ENCODE results near the gene PRR15L.
A peak's percentile ranks its signal among the peaks of the same experiment; 100 is the strongest.
"Not testable (repeated sequence)": the region's sequence is repeated elsewhere in the genome, so short reads cannot be mapped to it uniquely, and the experiment has no call there.

The PRR15L gene

DNA sequence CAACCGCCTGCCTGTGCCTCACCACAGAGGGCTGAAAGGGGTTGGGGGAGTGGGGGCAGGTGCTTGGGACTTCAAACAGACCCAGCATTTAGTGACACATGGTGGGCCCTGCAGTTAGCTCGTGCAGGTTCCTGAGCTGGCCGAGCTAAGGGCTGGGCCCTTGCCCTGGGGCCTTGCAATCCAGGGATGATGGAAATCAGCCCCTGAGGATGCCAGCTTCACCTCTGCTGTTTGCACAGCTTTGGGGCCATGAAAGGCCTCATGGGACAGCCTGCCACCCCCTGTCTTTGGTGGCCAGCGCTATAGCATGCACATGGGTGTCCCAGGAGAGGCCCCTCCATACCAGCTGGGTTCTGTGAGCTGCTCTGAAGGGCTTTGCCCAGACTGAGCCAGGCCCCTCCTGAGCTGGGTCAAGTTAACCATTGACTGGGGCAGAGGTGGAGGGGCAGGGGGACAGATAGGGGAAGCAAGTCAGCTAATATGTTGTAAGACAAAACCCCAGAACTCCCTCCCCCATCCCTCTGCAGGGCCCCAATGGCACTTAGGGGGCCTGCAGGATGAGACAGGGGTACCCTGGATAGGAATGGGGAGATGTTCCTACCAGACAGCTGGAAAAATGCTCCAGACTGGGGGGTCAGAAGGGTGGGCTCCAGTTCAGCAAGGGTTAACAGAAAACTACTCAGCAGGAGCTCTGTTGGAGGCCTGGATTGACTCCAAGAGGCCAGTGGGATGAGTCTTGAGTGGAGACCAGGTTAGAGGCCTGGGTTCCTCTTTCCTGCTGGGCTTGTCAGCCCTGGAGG lies 692 bp downstream of the PRR15L start:
- ATAC-seq = no peak

DNA sequence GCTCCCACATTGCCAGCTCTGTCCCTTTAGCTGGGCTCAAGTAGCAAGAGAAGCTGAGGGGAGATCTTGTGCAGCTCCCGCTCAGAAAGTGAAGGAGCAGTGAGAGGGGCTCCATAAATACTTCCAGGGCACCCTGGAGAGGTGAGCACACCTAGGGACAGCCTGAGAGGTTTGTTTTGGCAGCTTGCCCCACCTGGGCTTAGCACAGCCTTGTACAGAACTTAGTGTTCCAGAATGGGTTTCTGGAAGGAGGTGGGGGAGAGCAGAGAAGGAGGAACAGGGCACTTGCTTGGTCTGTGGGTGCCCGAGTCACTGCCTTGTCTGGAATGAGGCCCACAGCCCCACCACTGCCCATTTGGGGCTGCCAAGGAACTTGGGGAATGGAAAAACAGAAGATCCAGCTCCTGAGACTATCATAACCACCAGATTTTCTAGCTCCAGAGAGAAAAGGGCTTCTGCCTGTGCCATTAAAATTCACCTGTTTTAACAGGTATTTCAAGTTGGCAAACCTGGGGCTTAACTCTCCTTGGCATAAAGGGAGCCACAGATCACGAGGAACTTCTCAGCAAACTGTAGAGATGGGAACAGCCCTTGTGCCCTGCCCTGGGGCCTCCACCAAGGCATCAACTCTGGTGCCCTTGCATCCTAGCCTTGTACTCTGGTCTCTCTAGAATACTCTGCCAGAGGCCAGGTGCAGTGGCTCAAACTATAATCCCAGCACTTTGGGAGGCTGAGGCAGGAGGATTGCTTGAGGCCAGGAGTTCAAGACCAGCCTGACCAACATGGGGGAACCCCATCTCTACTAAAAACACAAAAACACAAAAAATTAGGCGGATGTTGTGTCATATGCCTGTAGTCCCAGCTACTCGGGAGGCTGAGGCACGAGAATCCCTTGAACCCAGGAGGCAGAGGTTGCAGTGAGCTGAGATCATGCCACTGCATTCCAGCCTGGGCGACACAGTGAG lies 1.9 kb downstream of the PRR15L start:
- no peak for ATAC-seq

DNA sequence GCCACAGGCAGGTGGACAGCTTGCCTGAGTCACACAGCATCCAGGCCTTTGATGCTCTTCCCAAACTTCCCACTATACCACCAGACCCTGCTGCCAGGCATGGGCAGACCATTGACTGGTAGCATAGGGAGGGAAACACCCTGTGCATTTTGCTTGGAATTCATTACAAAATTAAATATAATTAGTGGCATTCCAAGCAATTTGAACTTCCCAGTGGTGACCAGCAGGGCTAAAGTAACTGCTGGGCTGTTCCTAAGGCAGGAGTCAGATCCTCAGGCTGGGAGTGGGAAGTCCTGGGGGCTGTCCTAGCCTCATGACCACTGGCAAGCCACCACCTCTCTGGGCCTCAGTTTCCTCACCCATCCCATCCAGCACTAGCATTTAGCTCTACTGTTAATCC lies 3.8 kb downstream of the PRR15L start:
- no peak for ATAC-seq

DNA sequence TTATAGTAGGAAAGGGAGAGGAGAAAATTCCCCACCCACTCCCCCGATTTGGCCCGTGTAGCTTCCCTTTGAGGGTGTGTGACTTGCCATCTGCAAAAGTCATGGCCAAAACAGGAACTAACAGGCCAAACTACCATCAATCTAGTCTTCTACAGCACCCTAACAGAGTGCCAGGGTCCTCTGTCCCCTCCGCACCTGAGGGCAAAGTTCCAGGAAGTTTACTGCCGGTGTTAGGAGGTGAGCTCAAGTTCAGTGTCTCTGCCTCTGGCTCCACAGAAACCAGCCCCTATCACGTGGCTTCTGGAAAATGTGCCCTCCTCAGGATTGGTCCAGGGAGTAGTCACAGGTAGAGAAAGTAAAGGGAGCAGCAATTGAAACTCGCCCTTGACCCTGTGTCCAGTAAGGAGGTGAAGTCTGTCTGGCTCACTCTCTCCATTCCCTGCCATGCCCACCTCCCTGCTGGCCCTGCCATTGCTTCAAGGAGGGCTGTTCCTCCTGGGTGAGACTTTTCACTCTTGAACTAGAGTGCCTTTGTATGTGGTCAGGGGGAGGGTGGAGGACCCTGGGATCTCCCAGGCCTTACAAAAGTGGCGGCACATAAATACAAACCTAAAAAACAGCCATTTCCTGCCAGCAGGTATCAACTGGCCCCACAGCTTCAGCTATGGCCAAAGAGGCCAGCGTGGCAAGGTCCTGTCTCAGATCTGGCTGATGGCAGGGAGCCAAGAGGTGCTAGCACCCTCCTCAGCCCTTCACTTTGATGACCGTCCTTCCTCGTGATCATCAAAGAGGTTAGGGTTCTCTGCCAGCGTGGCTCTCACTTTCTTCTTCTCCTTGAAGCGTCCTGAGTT lies 5.3 kb downstream of the PRR15L start:
- ATAC-seq = no peak

DNA sequence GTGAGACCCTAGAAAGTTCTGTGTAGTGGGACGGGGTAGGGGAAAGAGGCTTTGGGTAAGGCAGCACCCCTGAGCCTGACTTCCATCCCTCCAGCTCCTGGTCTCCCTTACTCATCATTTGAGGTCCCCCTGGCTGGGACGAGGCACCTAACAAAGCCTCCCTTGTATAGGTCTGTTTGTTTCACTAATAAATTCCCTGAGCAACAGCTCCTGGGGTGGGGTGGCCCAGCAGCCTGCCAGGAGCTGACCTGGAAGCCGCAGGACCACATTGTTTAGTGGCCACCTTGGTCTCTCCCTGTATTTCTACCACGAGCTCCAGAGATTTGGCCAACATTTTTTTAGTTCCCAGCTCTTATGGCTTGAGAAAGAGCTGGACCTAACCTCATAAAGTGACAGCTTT lies 7.2 kb downstream of the PRR15L start:
- no peak for ATAC-seq

DNA sequence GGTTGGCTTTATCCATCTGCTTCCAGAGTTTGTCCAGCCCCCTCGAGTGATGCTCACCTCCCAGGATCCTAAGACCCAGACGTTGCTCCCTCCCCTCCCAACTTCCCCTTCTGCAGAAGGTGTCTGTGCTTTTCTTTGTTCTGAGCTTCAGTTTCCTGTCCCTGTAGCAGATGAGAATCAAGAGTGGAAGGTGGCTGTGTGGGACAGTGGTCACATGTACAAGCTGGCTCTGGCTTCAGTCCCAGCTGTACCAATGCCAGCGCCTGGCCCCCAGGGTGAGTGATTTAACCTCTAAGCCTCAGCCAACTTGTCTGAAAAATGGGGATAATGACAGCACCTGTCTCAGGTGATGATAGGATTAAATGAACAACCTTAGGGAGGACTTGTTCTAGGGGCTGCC lies 7.7 kb downstream of the PRR15L start:
- ATAC-seq = no peak

DNA sequence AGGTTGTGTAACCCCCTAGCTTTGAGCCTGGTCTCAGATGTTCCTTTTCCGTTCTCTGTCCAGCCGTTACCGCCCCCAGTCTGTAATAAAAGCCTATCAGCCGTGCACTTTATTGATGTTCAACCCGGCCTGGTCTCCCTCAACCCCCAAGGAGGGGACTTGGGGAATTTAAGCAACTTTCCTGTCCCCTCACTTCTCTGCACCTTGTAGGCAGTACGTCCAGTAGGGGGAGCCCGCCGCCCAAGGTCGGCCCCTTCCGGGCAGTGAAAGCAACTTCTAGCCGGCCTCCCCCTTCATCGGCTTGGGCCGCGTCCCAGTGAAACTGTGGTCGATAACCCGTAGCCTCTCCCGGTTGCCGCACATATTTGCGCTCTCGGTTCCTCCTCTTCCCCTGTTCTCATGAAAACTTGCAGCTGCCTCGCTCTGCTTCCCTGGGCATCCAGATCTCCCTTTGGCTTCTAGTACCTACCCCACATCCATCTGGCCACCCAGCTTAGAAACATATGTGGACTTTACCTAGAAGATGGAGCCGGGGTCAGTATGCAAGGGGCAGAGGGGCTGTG lies 8.4 kb downstream of the PRR15L start:
- ATAC-seq = peak; percentile 62 to 69

DNA sequence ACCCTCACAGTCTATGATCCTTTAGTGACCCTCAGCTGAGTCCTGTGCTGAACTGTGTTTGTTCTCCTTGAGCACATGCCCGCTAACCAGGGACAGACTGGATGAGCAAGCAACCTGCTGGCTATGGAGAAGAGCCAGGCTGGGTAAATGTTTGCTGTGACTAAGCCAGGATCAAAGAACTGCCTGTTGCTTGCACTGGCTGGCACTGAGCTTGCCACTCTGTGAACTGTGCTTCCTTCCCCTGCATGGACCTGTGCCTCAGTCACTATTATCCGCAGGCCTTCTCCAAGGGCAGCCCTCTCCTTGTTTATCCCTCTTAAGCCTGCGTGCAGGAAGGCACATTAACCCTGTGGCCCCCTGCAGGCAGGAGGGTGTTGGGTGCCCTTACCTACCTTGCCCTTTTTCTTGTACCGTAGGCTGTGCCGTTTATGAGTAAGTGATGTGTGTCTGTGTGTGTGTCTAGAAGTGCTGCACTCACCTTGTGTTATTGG lies 8.9 kb downstream of the PRR15L start:
- peak; percentile 8 to 9 for ATAC-seq

DNA sequence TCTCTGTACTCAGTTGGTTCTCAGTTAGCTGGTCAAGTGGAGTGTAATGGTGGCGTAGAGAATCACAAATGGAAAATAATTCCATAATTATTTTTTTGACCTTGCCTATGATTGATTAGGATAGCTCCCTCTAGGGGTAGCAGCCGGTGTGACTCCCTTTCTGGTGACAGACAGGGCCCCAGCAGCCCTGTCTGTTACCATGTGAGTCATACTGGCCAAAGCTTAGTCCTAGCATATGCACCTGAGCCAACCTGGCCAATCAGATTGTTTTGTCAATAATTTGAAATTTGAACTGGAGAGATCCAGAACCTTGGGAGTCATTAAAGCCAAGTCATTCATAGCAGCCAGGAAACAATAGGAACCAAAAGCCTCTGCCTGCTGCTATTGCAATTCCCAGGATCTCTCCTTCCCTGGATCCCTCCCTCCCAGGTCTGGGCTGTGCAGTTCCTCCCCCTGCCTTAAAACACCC lies 10.7 kb downstream of the PRR15L start:
- ATAC-seq = peak; percentile 89 to 95

DNA sequence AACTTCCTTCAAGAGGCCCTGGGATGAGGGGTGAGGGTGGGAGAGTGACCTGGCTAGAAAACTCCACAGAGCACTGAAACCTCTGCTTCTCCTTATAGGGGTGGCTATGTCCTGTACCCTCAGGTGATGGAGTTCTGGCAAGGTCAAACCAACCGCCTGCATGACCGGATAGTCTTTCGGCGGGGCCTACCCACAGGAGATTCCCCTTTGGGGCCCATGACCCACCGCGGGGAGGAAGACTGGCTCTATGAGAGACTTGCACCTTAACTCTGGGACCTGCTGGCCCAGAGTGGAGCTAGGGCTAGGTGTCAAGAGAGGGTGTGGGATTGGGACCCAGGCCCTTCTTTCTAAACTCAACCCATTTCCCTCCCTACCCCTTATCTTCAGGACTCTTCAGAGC lies 11.2 kb downstream of the PRR15L start:
- ATAC-seq = no peak

DNA sequence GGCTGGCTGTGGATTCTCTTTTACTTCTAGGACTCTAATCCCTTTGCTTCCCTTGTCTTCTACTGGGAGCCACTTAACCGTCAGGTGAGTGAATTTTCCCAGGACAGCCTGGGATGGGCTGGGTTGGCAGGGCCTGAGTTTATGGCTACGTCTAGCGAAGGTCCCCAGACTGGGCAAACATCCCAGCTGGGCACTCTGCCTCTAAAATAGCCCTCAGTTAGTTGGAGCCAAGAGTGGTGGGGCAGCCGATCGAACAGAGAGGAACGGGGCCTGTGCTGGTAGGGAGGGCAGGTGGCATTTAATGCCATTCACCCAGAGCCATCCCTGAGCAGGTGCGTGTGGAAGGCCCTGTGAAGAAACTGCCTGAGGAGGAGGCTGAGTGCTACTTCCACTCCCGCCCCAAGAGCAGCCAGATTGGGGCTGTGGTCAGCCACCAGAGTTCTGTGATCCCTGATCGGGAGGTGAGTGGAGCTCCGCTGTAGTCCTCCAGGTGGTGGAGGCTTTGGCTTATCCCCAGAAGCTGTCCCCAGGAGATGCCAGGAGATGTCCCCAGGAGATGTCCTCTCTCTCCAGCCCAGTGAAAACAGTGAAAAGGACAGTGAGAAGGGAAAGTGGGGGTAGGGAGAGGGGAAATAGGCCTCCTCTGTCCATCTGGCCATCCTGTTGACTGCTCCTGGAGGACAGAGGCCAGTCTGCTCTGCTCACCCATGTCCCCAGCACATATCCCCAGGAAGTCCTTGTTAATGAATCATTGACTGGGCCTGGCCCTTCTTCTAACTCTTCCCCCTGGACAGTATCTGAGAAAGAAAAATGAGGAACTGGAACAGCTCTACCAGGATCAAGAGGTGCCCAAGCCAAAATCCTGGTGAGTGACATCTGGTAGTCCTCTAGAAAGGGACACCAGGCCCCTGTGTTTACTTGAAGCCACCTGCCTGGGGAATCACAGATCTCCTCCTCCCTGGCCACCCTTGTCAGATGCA lies 11.9 kb downstream of the PRR15L start:
- no peak for ATAC-seq

DNA sequence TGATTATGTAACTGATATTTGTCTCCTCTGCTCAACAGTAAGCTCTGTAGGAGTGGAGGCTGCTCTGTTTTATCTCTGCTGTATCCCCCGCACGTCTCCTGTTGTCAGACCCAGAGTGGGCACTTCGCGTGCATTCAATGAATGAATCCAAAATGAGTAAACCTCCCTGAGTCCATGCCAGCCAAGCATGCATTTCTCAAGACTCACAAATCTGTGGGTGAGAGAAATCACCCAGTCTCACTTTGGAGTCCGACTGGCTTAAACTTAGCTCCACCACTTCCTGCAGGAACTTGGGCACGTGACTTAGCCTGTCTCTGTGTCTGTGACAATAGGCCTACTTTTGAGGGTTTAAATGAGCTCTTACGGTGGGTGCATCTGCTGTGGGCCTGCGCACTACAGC lies 12.6 kb downstream of the PRR15L start:
- no peak for ATAC-seq

DNA sequence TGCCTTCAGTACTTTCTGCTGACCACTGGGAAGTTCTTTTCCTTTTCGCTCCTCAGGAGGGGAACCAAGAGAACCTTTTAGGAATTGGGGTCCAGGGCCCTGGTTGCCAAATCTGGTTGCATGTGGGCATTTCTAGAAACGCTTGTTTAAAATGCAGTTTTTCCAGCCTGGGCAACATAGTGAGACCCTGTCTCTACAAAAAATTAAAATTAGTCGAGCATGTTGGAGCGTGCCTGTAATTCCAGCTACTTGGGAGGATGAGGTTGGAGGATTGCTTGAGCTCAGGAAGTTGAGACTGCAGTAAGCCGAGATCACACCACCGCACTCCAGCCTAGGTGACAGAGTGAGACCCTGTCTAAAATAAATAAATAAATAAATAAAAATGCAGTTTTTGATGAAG lies 15.1 kb downstream of the PRR15L start:
- ATAC-seq = no peak

DNA sequence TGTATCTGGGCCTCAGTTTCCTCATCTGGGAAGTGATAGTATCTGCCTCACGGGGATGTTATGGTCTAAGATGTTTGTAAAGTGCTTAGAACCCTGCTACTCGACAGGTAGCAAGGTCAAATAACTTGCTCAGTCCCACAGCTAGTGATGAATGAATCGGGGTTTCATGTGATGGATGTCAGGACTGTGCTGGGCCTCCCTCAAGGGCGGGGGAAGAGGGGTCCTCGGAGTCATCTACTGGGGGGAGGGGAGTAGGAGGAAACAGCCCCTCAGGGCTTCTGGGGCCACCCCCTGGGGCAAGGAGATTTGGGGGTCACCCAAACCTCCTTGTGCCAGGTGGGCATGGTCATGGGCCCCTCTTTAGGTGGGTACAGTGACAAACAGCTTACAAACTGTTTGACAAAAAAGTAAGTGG lies 15.6 kb downstream of the PRR15L start:
- no peak for ATAC-seq

DNA sequence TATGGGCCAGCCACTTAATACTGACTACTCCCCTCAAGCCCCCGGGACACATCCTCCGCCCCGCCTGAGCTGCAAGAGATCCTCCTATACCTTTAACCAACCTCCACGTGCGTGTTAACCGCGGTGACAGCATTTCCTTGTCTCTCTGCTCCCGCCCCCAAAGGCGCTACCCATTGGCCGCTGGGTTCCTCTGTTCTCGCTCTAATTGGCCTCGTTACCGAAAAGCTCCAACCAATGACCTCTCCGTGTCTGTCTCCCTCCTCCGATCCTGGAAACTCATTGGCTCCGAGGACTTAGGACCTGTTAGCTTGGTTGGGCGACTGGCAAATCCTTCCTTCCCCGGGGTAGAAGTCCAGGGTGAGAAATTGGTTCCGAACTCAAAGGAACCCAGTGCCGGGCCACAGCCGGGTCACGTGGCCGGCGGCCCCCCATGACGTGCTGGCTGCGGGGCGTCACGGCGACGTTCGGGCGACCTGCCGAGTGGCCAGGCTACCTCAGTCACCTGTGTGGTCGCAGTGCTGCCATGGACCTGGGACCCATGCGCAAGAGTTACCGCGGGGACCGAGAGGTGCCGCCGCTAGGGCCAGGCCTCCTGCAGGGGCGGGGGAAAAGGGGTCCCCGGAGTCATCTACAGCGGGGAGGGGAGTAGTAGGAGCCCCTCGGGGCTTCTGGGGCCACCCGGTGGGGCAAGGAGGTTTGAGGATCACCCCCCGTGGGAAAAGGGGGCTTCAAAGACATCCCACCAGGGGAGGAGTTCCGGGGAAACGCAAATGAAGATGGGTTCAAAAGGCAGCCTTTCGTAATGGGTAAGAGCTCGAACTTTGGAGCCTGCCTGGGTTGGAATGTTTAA lies 16.2 kb downstream of the PRR15L start, which contains the start of gene PNPO:
PNPO (plus strand) TSS at position 326 of the 850 bp plus-strand sequence; CDS start at position 431, 105 bp downstream.
- peak; percentile 98 to 99 for ATAC-seq

DNA sequence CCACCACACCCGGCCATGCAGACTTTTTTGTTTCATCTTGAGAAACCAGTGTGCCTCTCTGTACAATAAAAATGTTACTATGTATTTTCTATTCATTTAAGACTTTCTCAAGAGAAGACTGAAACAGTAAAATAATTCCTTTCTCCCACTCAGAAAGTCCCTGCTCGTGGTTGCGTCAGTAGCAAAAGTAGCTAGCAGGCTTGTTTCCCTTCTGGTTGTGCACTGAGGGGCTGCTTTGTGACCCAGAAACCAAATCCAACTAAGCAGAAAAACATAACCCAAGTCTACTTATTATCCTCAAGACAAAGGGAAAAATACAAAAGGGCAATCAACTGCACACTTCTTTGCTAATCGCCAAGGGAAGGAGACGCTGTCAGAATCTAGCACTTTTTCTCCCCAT lies 19.7 kb downstream of the PRR15L start:
- ATAC-seq = no peak

DNA sequence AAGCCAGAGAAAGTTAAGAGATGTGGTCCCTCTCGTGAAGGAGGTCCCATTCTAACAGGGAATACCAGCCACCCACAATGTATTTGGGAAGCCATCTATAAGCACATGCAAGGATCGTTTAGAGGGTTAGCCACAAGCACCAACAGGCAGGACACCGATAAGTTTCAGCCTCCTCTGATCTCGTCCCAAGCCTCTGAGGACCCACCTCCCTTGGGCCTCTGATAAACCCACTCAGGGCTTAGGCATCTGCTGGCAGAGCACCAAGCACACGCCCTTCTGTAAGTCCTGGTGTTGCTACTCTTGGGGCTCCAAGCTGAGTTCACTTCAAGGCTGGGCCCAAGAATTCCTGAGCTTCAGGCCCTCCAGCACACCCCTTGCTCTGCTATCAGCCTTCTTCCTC lies 21.7 kb downstream of the PRR15L start:
- ATAC-seq = no peak

DNA sequence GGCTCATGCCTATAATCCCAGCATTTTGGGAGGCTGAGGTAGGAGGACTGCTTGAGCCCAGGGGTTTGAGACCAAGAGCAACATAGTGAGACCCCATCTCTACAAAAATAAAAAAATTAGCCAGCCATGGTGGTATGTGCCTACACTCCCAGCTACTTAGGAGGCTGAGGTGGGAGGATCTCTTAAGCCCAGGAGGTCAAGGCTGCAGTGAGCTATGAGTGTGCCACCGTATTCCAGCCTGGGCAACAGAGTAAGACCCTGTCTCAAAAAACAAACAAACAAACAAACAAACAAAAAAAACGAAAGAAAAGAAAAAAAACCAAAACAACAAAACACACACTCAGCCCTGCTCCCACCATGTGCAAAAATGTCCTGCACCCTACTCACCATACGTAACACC lies 22.2 kb downstream of the PRR15L start:
- ATAC-seq = not testable (repeated sequence)

DNA sequence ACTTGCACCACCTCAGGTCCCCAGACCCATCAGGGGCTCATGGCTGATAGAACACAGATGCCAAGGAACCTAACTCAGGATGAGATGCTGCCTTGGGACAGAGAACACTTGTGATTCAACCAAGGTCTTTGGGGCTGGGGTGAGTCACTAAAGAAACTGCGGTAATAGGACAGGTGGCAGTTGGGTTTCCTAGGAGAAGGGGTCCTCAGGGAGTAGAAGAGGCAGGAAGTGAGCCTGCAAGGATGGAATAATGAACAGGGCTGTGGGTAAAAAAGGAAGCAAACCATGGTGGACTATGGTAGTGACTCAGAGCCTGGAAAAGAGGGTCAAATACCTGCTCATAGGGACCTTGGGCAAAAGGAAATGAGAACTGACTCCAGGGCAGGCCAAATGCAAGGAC lies 22.8 kb downstream of the PRR15L start:
- no peak for ATAC-seq

DNA sequence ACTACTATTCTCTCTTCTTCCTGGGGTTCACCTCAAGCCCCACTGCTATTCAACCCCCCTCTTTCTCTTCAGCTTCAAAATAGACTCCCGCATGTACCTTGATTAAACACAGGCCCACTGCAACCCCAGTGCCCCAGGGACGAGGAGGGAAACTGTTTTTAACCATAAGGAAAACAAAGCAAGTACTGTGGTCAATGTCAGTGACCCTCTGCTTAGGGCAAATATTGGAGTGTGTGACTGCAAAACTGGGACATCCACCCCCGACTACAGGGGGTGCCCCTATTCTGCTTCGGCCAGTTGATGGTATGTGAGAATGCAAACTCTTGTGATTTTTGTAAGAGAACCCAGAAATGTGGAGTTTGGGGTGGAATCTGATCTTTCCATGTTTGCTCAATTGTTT lies 25.8 kb downstream of the PRR15L start:
- ATAC-seq = no peak
